NCI-H2029 treated with DMSO at 0.1 percent for 48 hours (cell line): ENCODE measurements around the gene CHDH.

ENCODE experiments used
- DNase-seq: peaks from one replicate; lab custom pipeline; 2025; lab: John Stamatoyannopoulos, UW

The CHDH gene

GRCh38 chr3:53846134-53846850 lies at the start of gene CHDH, which contains the start of gene IL17RB:
CHDH (minus strand) TSS chr3:53846419; CDS start chr3:53824008, 22,411 bp downstream.
IL17RB (plus strand) TSS chr3:53846568; CDS start chr3:53846589, 21 bp downstream.
- DNase-seq, result no peak

GRCh38 chr3:53892286-53892637 lies 46.0 kb upstream of the CHDH start:
- DNase-seq, result no peak

GRCh38 chr3:53891497-53892285 lies 45.5 kb upstream of the CHDH start, which contains the start of gene SELENOK:
SELENOK (minus strand) TSS chr3:53891859.
- peak; percentile 80 for DNase-seq

- DNase-seq, result no peak
Observed at GRCh38 chr3:53890726-53891475, 44.7 kb upstream of the CHDH start.

- DNase-seq, result no peak
Observed at GRCh38 chr3:53888232-53888631, 42.0 kb upstream of the CHDH start.

GRCh38 chr3:53887446-53887845 lies 41.2 kb upstream of the CHDH start:
- no peak for DNase-seq

GRCh38 chr3:53885239-53885638 lies 39.0 kb upstream of the CHDH start:
- DNase-seq, result no peak

GRCh38 chr3:53884623-53885022 lies 38.4 kb upstream of the CHDH start:
- DNase-seq, result no peak

GRCh38 chr3:53883008-53883407 lies 36.8 kb upstream of the CHDH start:
- no peak for DNase-seq

- peak; percentile 38 for DNase-seq
Observed at GRCh38 chr3:53881691-53882593, 35.7 kb upstream of the CHDH start, which contains the start of gene ACTR8. ACTR8 (minus strand) TSS chr3:53882152; CDS start chr3:53882101, 51 bp downstream.

- no peak for DNase-seq
Observed at GRCh38 chr3:53880396-53881345, 34.5 kb upstream of the CHDH start.

- no peak for DNase-seq
Observed at GRCh38 chr3:53865732-53866499, 19.7 kb upstream of the CHDH start.

- DNase-seq, result no peak
Observed at GRCh38 chr3:53863145-53863544, 16.9 kb upstream of the CHDH start.

GRCh38 chr3:53862241-53862640 lies 16.0 kb upstream of the CHDH start:
- DNase-seq, result no peak

- no peak for DNase-seq
Observed at GRCh38 chr3:53860196-53860595, 14.0 kb upstream of the CHDH start.

- no peak for DNase-seq
Observed at GRCh38 chr3:53859178-53859577, 13.0 kb upstream of the CHDH start.

GRCh38 chr3:53858096-53858741 lies 12.0 kb upstream of the CHDH start:
- DNase-seq, result no peak

- DNase-seq, result no peak
Observed at GRCh38 chr3:53856964-53857363, 10.7 kb upstream of the CHDH start.

- no peak for DNase-seq
Observed at GRCh38 chr3:53850895-53851294, 4.7 kb upstream of the CHDH start.
